ENCODE results near the gene CERS4.

DNA sequence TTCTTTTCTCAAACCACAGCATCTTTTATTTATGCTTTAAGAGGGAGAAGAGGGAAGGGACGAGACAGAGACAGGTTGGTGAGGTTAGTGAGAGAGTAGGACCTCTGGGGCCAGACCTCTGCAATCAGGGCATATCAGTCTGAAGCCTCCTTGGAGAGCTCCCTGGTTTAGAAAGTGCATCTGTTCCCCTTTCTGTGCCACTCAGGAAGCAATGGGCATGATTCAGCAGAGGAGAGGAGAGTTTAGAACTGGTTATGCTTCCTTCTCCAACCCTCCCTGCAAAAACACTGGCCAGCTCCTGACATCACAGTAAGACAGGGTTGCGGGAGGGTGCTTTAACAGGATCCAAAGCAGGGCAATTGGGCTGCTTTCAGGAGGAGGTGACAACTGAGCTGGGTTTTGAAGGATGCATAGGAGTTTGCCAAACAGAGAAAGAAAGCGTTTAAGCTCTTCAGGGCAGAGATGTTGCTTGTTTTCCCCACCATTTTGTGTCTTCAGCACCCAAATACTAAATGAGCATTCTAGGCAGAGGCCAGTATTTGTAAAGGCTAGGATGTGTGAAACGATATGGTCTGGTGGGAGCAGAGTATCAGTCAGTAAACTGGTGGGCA is 33.1 kb downstream of the CERS4 start:
- TF ChIP-seq EZH2phosphoT487 (IDR thresholded peaks at IDR 0.05; ENCODE audit: insufficient read depth, low read depth): no peak
- TF ChIP-seq EZH2 (IDR thresholded peaks at IDR 0.05; ENCODE audit: insufficient read depth, poor library complexity, severe bottlenecking): no peak
